GM21576 (cell line): ENCODE data around the gene LEMD1.
"Not testable (repeated sequence)": the region's sequence is repeated elsewhere in the genome, so short reads cannot be mapped to it uniquely, and the experiment has no call there.

ENCODE experiments used
- ATAC-seq: cut with Tn5 transposase; IDR thresholded peaks from one replicate; pipeline ENCODE4 v1.9.1; 2021; ENCODE audit warnings: mild to moderate bottlenecking, moderate library complexity; ENCODE audit not compliant: unreplicated experiment

The LEMD1 gene

DNA sequence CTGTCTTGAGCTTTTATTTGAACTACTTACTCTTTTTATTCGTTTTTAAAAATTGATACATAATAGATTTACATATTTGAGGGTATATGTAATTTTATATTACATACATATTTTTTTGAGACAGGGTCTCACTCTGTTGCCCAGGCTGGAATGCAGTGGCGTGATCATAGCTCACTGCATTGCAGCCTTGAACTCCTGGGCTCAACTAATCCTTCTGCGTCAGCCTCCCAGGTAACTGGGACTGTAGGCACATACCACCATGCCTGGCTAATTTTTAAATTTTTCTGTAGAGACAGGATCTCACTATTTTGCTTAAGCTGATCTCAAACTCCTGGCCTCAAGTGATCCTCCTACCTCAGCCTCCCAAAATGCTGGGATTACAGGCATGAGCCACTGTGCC, 38.9 kb downstream of the LEMD1 start:
- ATAC-seq = not testable (repeated sequence)

DNA sequence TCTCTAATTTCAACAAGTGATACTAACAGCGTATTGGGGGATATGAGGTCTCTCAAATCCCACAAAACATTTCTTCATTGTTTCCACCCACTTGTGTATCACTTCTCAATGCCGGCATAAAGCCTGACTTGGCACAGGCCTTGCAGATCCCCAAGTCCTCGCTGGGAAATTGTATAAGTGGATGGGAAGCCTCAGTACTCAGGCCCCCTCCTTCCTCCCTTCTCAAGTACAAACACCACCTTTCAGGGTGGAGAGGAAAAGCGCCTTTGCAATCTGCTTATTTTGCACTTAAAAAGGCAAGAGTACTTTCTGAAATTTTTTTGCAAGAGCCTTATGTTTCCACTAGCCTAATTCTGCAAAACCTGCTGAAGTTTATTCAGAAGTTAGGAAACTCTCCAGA, 39.3 kb downstream of the LEMD1 start:
- ATAC-seq = no peak

DNA sequence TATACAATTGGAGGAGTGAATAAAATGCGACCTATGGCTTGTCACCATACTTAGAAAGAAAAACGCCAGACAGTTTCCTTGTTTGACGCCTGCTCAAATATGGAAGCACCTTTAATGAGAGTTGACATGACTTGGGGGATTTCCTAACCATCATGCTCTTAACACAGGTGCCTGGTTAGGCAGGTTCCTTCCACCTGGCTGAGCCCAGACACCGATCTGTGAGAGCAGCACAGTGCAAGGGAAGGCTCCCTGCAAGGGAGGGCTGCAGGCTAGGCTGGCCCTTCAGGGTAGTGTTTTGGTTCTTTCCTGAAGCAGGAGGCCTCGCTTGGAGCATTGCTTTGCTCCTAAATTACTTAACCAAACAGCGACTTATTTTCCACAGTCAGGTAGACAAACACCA, 40.6 kb downstream of the LEMD1 start:
- no peak for ATAC-seq

DNA sequence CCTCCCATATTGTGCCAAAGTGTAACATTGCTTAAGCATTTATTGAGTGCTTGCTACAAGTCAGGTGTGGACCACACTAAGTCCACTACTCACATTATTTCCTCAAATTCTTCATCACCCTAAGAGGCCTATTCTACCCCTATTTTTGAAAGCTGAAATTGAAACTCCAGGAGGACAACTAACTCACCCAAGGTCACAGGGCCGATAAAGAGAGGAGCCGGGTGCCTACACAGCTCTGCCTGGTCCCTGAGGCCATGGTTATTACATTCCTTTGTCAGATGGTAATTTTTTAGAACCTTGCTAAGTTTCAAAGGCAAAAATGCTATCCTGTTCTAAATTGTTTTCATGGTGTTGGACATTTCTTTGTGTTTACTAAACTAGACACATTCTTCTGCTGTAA, 41.0 kb downstream of the LEMD1 start:
- ATAC-seq = no peak

DNA sequence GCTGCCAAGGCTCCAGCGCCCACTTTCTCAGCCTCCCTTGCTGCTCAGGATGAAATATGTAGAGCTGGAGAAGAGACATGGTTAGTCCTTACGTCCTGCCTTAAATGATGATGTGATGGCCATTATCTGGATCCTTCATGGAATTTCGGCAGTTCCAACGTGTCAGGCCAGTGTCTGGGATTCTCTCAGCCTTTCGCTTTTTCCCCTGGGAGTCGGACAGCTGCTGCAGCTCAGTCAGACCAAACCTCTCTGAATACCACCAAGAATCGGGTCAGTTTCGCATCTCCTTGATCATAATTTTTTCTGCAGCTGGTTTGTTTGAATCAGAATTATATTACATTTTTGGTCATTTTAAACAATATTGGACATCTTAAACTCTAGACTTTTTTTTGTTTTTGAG, 42.8 kb downstream of the LEMD1 start:
- ATAC-seq = no peak

DNA sequence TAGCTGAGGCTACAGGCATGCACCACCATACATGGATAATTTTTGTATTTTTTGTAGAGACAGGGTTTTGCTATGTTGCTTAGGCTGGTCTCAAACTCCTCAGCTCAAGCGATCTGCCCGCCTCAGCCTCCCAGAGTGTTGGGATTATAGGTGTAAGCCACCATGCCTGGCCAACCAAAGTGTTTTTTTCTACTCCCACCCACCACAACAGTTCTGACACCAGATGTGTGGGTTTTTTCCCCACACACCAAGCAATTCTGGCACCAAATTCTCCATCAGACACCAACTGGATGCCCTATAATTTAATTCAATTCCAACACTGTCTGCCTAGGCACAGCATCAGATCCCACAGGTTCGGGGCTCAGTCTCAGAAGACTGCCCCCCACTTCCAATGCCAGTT, 44.5 kb downstream of the LEMD1 start:
- no peak for ATAC-seq

DNA sequence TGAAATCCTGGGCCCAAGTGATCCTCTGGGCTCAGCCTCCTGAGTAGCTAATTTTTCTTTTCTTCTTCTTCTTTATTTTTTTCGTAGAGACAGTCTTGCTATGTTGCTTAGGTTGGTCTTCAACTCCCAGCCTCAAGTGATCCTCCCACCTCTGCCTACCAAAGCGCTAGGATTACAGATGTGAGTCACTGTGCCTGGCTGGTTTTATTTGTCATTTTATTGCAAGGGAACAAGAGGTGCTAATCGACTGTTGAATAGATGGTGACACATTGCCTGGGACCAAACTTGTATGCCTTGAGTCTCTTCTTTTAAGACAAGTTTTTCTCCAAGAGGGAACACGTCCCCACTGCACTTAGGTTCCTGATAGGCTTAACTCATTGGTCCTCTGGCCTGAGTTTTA, 45.1 kb downstream of the LEMD1 start:
- no peak for ATAC-seq

DNA sequence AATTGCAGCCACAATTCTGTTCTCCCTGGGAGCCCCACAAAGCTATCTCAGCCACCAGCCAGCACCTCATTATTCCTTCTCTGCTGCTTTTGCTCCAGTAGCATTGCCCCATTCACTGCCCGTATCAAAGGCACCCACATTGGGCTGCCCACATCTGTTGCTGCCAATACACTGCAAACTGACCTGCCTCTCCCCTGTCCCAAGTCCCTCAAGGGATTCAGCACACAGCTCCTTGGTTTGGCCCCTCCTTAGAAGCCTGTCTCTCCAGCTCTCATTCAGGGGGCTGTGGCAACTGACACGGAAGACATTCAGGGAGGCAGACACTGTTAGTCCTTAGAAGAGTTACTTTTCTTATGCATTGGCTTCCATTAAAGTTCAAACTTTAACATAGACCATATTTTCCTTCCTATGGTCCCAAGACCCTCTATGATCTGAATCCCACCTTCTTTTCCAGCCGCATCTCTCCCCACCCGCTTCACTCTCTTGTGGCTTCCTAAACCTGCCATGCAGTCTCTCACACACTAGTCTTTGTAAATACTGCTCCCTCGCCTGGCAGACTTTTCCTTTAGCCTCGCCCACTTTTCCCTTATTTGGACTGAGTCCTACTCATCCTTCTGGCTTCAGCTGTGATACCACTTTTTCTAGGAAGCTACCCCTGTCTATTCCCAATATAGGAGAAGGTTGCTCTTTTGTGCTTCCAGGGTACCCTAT, 45.9 kb downstream of the LEMD1 start:
- no peak for ATAC-seq

DNA sequence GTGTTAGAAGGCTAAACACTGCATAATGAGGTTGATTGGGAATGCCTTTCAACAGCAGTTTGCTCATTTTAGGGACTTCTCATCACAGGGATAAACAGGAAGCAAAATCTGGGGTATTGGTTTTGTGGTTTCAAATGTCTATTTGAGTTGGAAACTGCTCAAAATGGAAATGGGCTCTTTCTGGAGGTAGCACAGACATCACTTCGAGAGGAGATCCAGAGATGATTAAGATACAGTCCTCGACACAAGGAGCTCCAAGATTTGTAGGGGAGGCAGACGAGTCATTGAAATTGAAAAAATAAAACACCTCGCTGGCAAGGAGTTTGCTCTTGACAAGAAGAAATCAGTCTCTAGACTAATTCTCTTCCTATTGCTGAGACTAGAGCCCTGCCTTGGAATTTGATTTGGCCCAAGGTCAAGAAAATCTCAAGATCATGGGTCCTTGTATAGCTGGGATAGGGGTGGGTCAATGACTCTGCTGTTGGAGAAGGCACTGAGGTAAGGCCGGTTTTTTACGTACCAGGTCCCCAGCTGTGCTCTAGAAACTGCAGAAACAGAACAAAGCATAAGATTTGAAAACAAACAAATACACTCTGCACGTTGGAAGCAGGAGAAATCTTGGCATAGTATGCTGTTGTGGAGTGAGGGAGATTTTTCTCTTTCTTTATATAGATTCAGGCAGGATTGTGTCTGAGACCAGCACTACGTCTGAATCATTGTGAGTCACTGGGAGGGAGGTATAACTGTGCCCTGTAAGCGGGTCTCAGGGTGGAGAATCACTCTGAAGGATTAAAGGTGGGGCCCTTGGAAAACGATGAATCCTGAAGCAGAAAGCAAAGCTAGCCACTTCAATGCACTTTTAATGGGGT, 47.4 kb downstream of the LEMD1 start:
- ATAC-seq = no peak

DNA sequence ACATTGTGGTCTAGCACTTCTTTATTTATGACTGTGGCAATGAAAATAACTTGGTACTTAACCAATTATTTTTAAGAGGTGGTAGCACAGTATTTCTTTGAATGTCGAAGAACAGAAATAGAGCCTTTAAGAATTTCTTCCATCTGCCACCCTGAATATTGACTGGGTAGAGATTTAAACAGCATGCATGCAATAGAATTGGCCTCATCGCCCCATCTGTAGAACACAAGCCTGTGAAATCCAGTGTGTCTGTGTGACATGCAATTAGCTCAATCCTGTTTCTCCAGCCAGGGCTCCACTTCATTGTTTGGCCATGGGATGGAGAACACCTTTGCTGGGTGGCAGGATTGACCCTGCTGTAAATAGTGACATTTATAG, 48.1 kb downstream of the LEMD1 start:
- ATAC-seq = no peak

DNA sequence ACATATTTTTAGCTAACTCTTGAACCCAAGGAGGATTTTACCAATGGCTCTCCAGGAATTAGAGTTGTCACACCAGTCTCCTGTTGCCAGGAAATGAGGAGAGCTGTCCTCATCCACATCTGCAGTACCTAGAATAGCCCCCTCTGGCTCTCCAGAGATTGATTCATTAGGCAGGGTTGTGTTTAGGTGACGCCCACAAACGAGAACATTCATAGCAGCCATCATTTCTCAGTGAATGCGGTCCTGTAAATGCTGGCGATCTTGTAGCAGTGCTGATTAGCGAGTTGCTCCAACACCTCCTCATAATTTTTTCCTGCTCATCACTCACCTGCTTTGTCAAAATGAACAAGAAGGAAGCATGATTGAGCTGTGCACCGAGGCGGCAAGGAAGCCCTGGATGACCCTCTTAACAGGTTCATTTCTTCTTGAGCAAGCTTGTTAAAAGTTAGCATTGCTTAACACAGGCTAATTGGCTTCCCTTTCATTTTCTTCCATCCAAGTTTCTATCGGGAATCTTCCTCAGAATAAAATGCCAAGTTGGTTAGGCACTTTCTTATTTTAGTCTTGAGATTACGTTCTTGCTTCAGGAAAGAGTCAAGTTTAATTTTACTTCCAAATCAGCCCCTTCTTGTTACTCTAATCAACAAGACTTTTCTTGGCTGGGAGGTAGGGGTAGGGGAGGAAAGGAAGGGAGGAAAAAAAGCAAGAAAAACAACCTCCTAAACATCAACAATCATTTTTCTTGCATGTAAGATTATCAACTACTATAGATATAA, 48.6 kb downstream of the LEMD1 start:
- no peak for ATAC-seq

DNA sequence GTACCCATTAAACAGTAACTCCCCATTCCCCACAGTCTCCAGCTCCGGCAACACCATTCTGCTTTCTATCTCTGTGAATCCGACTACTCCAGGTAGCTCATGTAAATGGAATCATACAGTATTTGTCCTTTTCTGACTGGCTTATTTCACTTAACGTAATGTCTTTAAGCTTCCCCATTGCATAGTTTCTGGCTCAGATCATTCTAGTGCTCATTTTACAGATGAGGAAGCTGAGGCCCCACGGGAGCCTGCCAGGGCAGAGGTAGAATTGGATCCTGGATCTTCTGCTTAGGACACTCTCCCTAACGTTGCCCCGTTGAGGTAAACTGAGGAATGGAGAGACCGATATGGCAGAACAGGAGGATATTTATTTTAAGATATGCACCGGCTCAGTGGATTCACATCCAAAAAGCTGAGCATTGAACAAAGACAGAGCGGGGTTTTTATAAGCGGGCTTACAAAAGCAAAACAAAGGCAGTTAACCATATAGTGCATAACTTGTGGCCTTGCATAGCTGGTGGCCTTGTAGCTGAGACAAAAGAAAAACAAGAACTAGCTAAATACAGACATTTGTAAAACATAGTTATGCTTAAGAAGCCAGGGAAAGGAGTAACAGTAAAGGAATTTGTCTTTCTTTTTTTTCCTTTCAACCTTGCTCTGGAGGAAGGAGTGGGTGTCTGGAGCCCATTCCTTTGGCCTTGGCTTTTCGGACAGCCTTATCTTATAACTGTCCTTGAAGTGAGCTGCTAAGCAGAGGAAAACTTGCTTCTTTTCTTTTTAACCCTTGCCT, 49.8 kb downstream of the LEMD1 start:
- no peak for ATAC-seq

DNA sequence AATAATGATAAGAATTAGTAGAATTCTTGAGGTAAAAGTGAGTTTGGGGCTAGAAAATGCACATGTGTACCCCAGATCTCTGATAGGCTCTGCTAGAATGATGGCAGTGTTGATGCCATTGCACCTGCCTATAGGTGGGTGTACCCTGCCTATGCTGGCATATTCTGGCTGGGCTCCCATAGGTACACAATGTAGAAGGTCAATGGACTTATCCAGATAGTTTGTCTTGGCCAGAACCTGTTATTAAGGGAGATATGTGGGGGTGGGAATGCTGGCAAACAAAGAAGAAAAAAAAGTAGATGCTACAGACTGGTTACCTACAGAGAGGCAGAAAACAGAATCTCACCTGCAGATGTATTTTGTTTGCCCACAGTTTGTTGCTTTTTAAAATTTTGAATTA, 51.1 kb downstream of the LEMD1 start:
- no peak for ATAC-seq

DNA sequence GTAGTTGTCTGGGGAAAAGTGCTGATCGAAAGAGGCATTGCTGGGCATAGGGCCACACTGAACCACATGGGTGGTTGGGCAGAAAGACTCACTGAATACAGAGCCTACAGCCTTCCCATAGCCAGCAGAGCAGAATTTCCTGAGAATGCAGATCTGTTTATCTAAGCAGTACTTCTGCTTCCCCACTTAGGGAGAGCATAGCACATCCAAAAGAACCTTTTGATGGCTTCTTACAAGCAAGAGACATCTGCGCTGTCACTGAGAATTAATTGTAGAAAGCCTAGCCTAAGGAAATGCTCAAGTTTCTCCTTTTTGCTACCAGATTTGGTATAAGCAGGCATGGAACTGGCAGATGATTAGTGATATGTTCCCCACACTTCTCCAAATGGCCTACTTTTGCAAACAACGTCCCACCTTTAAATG, 52.1 kb downstream of the LEMD1 start:
- ATAC-seq = no peak

DNA sequence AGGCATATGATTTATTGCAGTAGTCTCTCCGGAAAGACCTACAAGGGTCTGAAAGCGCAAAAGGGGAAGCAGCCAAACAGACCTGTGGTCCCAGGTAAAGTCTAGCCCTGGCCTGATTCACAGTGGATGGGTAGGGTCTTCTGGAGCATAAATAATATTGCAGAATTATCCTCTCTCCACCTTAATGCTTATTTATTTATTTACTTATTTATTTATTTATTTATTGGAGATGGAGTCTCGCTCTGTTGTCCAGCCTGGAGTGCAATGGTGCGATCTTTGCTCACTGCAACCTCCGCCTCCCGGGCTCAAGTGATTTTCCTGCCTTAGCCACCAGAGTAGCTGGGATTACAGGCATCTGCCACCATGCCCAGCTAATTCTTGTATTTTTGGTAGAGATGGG, 53.4 kb downstream of the LEMD1 start:
- ATAC-seq = no peak

DNA sequence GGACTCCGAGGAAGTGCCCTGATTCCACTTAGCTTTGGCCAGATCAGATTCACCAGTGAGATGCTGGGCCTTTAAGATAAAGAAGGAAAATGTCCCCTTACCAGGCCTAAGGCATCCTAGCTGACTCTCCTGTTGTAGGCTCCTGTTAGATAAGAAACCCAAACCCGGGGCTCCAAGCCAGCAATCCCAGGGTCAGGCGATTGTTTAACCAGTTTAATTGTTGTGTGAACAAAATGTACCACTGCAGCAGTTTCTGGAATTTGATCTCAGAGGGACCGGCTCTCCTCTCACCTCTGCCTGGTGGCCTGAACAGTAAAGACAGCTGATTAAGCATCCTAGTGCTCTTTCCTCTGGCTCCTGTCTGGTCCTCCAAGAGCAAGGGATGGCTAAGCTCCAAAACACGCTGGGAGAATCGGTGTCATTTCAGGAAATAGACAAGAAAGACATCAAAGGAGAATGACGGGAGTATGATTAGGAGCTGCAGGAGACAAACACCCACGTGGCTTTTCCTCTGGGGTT, 55.9 kb downstream of the LEMD1 start:
- no peak for ATAC-seq

DNA sequence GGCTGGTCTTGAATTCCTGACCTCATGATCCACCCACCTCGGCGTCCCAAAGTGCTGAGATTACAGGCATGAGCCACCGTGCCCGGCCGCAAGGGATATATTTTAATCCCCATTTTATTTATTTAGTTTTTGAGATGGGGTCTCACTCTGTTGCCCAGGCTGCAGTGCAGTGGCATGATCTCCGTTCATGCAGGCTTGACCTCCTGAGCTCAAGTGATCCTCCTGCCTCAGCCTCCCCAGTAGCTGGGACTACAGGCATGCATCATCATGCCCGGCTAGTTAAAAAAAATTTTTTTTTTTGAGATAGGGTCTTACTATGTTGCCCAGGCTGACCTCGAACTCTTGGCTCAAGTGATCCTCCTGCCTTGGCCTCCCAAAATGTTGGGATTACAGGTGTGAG, 56.8 kb downstream of the LEMD1 start:
- not testable (repeated sequence) for ATAC-seq

DNA sequence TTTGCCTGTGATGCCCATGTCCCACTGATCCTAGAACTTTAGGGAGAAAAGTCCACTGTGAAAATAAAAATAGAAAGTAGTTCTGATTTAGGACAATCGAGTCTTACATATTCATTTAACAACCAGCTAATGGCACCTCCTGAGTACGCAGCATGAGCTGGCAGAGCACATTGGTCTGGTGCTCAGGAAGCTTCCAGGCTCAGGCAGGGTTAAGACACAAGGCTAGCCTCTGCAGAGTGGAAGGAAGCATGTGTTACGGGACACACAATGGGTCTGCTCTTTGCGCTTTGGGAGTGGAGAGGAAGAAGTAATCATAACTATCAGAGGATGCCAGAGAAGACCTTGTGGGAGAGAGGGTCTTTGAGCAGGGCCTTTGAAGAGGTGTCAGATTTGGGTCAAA, 61.0 kb downstream of the LEMD1 start:
- no peak for ATAC-seq

DNA sequence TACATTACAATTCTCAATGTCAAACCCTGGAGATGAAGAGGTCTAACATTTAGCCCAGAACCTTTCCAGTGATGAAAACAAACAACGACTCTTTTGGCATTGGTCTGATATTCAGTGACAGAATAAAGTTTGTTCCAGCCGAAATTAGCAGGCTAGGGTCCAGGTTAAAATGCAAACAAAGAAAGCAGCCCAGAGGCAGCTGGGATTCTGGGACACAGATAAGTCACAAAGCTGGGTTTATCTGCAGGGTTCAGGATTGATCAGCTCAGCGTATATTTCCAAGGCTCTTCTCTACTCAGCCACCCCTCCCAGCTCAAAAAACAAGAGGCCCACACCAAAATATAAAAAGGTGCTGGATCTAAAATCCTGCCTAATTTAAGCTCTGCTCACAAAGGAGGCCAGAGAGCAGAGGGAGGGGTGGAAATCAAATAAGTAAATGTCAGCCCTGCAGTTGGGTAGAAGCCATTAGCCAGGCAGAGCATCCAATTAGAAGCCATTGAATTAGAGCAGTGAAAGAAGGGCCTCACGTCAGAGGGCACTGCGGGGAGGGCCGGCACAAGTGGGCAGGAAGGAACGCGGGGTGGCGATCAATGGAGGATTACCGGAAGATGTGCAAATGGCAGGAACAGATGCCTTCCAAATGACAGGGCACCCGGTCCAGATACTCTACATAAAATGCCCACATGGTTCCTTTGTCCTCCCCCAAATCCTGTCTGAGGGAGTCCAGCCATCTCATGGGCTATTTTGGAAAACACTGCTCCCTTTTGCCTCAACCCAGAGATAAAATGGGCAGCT, 61.9 kb downstream of the LEMD1 start:
- no peak for ATAC-seq

DNA sequence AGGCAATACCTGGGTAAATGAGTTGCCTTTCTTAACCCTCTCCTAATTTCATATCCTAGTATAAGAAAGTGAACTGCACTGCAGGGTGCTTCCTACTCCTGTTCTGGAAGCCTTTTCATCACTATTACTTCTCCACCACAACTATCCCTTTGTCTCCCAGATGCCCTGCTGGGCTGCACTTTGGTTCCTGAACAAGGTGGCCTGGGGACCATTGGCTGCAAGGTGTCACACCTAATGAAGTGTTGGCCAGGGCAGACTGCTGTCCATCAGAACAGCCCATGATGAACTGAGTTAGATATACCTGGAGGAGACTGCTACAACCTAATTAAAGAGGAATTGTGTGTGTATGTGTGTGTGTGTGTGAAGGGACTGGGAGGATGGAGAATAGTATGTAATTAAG, 63.3 kb downstream of the LEMD1 start:
- ATAC-seq = no peak
